ENCODE data around the gene URAD. TPM values are rescaled to one million over a fixed set of nuclear protein-coding genes. Genes with fewer than 3 reads are reported as not detected.

Gene URAD
- total RNA-seq, 1 donor from 2014 or later = not detected

DNA sequence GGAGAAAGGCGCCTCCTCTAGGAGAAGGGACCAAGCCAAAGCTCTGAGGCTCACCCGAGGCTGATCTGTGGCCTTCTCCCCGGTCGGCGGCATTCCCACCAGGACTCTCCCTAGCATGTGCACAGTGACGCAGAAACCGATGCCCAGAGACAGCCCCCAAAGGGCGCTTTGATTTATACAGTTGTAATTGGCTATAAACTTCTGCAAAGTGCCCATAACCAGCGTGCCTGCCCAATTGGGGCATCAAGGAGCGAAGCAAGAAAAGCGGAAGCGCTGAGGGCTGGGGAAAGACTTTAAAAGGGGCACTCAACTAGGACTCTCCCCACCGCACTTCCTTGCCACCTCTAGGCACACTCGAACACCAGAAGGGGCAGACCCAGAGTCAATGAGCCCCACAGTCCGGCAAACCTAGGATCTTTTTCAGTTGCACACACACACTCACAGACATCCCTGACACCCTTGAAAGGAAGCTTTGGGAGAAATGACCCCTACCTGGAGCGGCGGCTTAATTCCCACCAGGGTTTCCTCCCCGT is 21.2 kb downstream of the URAD start:
- Mint-ChIP-seq H3K27ac (ENCODE audit: unreplicated experiment) (peak overlapping the region; percentile 89), H3K27me3 (ENCODE audit: low read depth, unreplicated experiment) (peaks cover 82% of the 10 kb centered on the region), H3K9me3 (ENCODE audit: unreplicated experiment) (peaks cover 13% of the 10 kb centered on the region), H3K4me1 (ENCODE audit: low read depth, unreplicated experiment) (peaks cover 1% of the 10 kb centered on the region), H3K4me3 (ENCODE audit: unreplicated experiment) (no peak overlapping the region), H3K36me3 (ENCODE audit: low read depth, unreplicated experiment) (peaks cover 3% of the 10 kb centered on the region)
- no peaks in the 10 kb centered on the region for H3K9me3 ChIP-seq (ENCODE audit: insufficient read depth, low read depth, low read length)
- no peak for FAIRE-seq
- no peak for TF ChIP-seq EZH2 (IDR thresholded peaks at IDR 0.05; ENCODE audit: insufficient read depth, low read length)
- TF ChIP-seq, protein P1, sequence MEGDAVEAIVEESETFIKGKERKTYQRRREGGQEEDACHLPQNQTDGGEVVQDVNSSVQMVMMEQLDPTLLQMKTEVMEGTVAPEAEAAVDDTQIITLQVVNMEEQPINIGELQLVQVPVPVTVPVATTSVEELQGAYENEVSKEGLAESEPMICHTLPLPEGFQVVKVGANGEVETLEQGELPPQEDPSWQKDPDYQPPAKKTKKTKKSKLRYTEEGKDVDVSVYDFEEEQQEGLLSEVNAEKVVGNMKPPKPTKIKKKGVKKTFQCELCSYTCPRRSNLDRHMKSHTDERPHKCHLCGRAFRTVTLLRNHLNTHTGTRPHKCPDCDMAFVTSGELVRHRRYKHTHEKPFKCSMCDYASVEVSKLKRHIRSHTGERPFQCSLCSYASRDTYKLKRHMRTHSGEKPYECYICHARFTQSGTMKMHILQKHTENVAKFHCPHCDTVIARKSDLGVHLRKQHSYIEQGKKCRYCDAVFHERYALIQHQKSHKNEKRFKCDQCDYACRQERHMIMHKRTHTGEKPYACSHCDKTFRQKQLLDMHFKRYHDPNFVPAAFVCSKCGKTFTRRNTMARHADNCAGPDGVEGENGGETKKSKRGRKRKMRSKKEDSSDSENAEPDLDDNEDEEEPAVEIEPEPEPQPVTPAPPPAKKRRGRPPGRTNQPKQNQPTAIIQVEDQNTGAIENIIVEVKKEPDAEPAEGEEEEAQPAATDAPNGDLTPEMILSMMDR (IDR thresholded peaks at IDR 0.05; ENCODE audit: insufficient read depth, low read depth, low read length) = no peak
- no peak overlapping the region for H3K9ac ChIP-seq (ENCODE audit: low read length)
- H3K79me2 ChIP-seq (ENCODE audit: insufficient read depth, low read length) = no peaks in the 10 kb centered on the region
- H3K27me3 ChIP-seq (ENCODE audit: insufficient read depth, low read length) = peaks cover 92% of the 10 kb centered on the region
- no peaks in the 10 kb centered on the region for H3K4me1 ChIP-seq (ENCODE audit: insufficient read depth, low read length)
- no peak overlapping the region for H3K27ac ChIP-seq (ENCODE audit: low read depth, low read length)
- no peak overlapping the region for H2AFZ ChIP-seq (ENCODE audit: low read depth, low read length)
- H3K36me3 ChIP-seq (ENCODE audit: insufficient read depth, low read length) = no peaks in the 10 kb centered on the region
- no peak overlapping the region for H3K4me3 ChIP-seq (ENCODE audit: insufficient read depth, low read depth, low read length)
- no peak overlapping the region for H3K4me2 ChIP-seq (ENCODE audit: low read length)
- no peaks in the 10 kb centered on the region for H4K20me1 ChIP-seq (ENCODE audit: insufficient read depth, low read length)
- no peak for DNase-seq (ENCODE audit: low read depth)

DNA sequence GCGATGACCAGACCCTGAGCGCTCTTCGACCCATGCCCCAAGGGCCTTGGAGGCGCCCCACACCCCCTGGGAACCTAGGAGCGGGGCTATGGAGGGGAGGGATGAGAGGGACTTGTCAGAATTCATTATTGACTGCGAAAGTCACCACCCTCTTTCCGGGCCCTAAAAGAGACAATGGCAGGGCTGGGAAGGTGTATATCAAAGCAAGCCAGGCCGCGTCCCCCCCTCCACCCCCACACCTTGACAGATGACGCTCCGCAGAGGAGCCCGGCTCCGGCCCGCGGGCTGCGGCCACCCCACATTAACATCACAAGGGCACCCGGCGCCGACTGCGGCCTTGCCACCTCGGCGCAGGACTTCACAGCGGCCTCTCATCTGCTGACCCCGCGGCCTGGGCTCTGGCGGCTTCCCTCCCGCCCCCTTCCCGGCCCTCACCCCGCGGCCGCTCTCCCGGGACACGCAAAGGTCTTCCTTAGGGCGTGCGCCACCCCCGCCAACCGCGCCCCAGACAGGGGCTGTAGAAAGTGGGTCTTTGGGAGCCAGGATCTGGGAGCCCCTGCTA is 21.8 kb downstream of the URAD start:
- H3K36me3 ChIP-seq (ENCODE audit: insufficient read depth, low read length) = no peaks in the 10 kb centered on the region
- FAIRE-seq (no peak), DNase-seq (ENCODE audit: low read depth) (no peak)
- no peak overlapping the region for H3K4me2 ChIP-seq (ENCODE audit: low read length)
- no peaks in the 10 kb centered on the region for H3K9me3 ChIP-seq (ENCODE audit: insufficient read depth, low read depth, low read length)
- no peak overlapping the region for H3K9ac ChIP-seq (ENCODE audit: low read length)
- no peak overlapping the region for H3K27ac Mint-ChIP-seq (ENCODE audit: unreplicated experiment)
- H3K79me2 ChIP-seq (ENCODE audit: insufficient read depth, low read length) = no peaks in the 10 kb centered on the region
- peaks cover 94% of the 10 kb centered on the region for H3K27me3 ChIP-seq (ENCODE audit: insufficient read depth, low read length)
- H3K27me3 Mint-ChIP-seq (ENCODE audit: low read depth, unreplicated experiment) = peaks cover 83% of the 10 kb centered on the region
- H3K27ac ChIP-seq (ENCODE audit: low read depth, low read length) = no peak overlapping the region
- peaks cover 1% of the 10 kb centered on the region for H3K4me1 Mint-ChIP-seq (ENCODE audit: low read depth, unreplicated experiment)
- no peaks in the 10 kb centered on the region for H3K4me1 ChIP-seq (ENCODE audit: insufficient read depth, low read length)
- no peaks in the 10 kb centered on the region for H4K20me1 ChIP-seq (ENCODE audit: insufficient read depth, low read length)
- no peak overlapping the region for H3K4me3 Mint-ChIP-seq (ENCODE audit: unreplicated experiment)
- peaks cover 3% of the 10 kb centered on the region for H3K36me3 Mint-ChIP-seq (ENCODE audit: low read depth, unreplicated experiment)
- no peak overlapping the region for H2AFZ ChIP-seq (ENCODE audit: low read depth, low read length)
- peaks cover 13% of the 10 kb centered on the region for H3K9me3 Mint-ChIP-seq (ENCODE audit: unreplicated experiment)
- H3K4me3 ChIP-seq (ENCODE audit: insufficient read depth, low read depth, low read length) = no peak overlapping the region
- TF ChIP-seq, protein P1 (IDR thresholded peaks at IDR 0.05; ENCODE audit: insufficient read depth, low read depth, low read length) = no peak
- TF ChIP-seq EZH2 (IDR thresholded peaks at IDR 0.05; ENCODE audit: insufficient read depth, low read length) = peak; percentile 89
